ENCODE data around the gene TPPP2.
"Not testable (repeated sequence)": the region's sequence is repeated elsewhere in the genome, so short reads cannot be mapped to it uniquely, and the experiment has no call there.

TPPP2 gene

DNA sequence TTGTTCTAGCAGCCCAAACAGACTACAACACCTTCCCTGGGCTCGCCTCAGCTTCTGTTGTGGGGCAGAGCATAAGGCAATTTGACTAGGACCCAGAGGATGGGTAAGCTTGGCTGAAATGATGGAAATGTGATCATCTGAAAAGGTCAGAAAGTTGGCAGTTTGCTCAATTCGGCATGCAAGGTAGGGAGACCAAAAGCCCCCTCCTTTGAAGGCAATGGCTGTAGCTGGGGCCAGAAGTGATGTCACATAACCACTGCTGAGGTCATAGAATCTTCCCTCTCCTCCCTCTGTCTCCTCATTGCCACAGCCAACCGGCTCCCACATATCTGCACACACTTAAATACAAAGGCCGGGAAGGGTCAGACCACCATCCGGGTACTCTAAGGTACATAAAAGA is at the start of gene TPPP2:
Gene TPPP2 (plus strand): TSS at position 301 of the 400 bp plus-strand sequence. CDS start 365 bp downstream, outside the sequence.
- no peak for DNase-seq (ENCODE audit: low spot score)
- TF ChIP-seq, protein P1, sequence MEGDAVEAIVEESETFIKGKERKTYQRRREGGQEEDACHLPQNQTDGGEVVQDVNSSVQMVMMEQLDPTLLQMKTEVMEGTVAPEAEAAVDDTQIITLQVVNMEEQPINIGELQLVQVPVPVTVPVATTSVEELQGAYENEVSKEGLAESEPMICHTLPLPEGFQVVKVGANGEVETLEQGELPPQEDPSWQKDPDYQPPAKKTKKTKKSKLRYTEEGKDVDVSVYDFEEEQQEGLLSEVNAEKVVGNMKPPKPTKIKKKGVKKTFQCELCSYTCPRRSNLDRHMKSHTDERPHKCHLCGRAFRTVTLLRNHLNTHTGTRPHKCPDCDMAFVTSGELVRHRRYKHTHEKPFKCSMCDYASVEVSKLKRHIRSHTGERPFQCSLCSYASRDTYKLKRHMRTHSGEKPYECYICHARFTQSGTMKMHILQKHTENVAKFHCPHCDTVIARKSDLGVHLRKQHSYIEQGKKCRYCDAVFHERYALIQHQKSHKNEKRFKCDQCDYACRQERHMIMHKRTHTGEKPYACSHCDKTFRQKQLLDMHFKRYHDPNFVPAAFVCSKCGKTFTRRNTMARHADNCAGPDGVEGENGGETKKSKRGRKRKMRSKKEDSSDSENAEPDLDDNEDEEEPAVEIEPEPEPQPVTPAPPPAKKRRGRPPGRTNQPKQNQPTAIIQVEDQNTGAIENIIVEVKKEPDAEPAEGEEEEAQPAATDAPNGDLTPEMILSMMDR (IDR thresholded peaks at IDR 0.05; ENCODE audit: extremely low read depth, missing control alignments) = no peak

DNA sequence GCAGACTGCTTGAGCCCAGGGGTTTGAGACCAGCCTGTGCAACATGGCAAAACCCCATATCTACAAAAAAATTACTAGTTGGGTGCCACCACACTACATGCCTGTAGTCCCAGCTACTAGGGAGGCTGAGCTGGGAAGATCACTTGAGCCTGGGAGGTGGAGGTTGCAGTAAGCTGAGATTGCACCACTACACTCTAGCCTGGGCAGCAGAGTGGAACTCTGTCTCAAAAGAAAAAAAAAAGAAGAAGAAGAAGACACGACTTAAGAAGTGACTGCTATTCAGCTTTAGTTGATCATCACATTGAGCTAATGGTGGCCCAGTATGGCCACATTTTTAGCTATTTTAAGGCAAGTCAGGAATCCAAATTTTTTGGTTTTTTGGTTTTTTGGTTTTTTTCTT is 49.1 kb upstream of the TPPP2 start:
- TF ChIP-seq, protein P1 (IDR thresholded peaks at IDR 0.05; ENCODE audit: extremely low read depth, missing control alignments) = no peak
- DNase-seq (ENCODE audit: low spot score) = no peak

DNA sequence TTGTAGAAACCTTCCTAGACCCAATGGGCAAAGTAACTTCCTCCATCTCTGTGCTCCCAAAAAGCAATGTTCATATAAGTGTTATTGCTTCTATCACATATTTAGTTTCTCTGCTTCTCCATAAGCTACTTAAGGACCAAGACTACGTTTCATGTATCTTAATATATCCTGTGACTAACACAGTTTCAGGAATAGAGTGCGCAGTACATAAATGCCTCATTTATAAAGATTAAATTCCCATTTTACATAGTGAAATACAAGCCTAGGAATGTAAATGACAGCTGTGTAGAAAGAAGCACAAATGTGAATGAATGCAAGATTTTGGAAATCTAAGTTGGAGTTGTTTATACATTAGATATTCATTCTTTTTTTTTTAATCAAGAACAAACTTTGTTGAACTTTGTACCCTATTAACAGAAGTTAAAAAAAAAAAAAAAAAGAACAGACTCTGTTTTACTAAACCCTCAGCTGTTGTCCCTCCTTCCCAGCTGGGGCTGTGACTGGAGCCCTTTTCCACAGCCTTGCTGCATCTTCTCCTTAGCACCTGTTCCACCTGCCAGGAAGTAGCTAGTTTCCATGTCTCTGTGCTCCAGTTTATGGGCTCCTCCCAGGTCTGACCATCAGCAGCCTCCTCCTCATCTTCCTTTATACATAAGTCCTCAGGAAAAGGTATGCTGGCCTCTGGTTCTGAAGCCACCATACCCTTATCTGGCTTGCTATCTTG is 47.2 kb upstream of the TPPP2 start:
- no peak for DNase-seq (ENCODE audit: low spot score)
- TF ChIP-seq, protein P1 (IDR thresholded peaks at IDR 0.05; ENCODE audit: extremely low read depth, missing control alignments) = no peak

DNA sequence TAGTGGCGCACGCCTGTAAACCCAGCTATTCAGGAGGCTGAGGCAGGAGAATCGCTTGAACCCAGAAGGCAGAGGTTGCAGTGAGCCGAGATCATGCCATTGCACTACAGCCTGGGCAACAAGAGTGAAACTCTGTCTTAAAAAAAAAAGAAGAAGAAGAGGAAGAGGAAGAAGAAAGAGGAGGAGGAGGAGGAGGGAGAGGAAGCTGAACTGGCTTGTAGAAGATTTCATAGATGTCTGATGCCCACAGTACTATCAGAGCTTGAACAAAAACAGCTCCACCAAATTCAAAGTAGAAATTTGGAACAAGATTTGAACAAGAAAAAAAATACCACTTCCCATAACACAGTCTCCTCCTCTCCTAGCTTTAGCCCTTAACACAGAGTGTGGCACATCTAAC is 44.4 kb upstream of the TPPP2 start:
- not testable (repeated sequence) for DNase-seq (ENCODE audit: low spot score)

DNA sequence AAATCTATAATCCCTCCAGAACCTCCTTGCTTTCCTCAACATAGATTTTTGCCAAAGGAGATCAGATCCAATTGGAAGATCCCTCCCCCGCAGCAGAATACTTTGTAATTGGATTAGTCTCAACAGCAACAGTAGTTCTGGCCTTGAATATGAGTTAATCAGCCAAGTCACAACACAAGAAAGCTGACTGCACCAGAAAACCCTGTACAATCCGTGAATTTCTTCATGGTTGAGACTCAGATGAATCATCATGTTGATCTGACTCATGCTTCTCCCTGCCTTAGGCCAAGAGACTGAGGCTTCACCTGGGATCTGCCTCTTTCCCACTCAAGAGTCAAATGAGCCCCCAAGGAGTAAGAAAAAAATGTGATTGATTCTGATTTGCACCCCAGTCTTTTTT is 43.2 kb upstream of the TPPP2 start:
- no peak for DNase-seq (ENCODE audit: low spot score)

DNA sequence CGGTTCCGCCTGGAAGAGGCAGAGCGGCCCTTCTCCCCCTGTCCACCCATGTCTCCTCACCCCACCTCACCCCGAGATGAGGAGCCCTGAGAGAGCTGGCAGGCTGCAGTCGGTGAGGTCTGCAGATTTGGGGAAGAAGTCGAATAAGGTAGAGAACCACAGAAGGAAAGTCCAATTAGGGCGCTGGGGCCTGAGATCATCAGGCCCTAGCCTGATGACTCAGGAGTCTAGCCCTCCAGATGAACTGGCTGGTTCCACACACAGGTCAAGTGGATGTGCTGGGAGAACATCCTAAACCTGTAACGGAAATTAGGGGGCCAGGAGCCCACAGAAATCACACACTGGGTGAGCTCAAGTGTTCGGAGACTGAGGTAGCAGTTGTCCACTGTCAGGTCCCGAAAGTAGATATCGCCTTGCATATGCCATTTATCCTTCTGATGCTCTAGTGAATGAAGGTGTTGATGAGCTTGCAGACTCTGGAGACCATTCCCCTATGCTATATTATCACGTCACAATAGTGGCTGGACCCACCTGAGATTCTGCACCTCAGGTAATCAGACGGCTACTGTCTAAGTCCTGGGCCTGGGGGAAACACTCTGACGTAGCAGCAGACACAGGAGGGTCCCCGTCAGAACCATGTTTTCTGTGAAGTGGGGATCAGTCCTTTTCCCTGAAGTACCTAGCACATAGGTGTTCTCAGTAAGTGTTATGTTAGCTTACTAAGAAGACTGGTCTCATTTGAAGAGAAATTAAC is 41.1 kb upstream of the TPPP2 start:
- TF ChIP-seq, protein P1 (IDR thresholded peaks at IDR 0.05; ENCODE audit: extremely low read depth, missing control alignments) = no peak
- no peak for DNase-seq (ENCODE audit: low spot score)

More for the DNA sequence above, 43.2 kb upstream of the TPPP2 start:
- TF ChIP-seq, protein P1 (IDR thresholded peaks at IDR 0.05; ENCODE audit: extremely low read depth, missing control alignments) = no peak

DNA sequence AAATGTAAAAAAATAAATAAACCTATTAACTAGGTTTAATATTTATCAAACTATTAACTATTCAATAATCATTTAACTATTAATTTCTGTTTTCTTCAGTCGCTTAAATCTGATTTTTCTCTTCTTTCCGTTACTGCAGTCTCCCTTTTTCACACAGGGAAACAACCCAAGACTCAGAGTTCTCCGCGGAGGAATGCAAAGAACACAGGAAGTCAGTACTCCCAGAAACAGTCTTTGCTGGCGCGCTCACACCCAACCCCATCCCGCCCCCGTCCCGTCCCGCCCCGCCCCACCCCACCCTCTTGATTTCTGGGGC is 40.6 kb upstream of the TPPP2 start:
- TF ChIP-seq, protein P1 (IDR thresholded peaks at IDR 0.05; ENCODE audit: extremely low read depth, missing control alignments) = no peak
- no peak for DNase-seq (ENCODE audit: low spot score)

All from GM20000 (cell line).